HepG2 (cell line): ENCODE data around the gene LIN28B. TPM values are rescaled to one million over a fixed set of nuclear protein-coding genes. Genes with fewer than 3 reads are reported as not detected.
A peak's percentile ranks its signal among the peaks of the same experiment; 100 is the strongest.

Experiments
- ATAC-seq: fragments of 200-7000 bp; cut with Tn5 transposase; 3 replicates; pipeline ENCODE4 v1.9.1; 2020; ENCODE audit warnings: mild to moderate bottlenecking, moderate library complexity
- BruUV-seq: library from RNA; stranded (reverse); fragments of 400-500 nt; replicated peaks from 2 replicates; lab custom pipeline; 2021; lab: Mats Ljungman, UMichigan
- CTCF ChIA-PET: fragments of 300-600 bp; formaldehyde crosslinking; extraction: SDS; loops from one replicate; lab custom pipeline; 2021; ENCODE audit warnings: low total read pairs, inconsistent platforms, low intra/inter-chr PET ratio; lab: Yijun Ruan, JAX
- POLR2A ChIA-PET: fragments of 350-600 bp; sonication (Branson Sonifier 250); formaldehyde crosslinking; loops from one replicate; lab custom pipeline; 2020; ENCODE audit warnings: antibody characterized with exemption, inconsistent platforms; lab: Yijun Ruan, JAX
- DNase-seq: peaks from one replicate; pipeline ENCODE4 v3.0.0-alpha.2; 2015; ENCODE audit warnings: low spot score
- FAIRE-seq: peaks from 3 replicates; lab custom pipeline; 2011; peaks lifted over from hg19 to GRCh38; lab: Jason Lieb, UNC
- H2AFZ ChIP-seq: one replicate; pipeline ENCODE4 v1.6.1; 2011; ENCODE audit warnings: low read length, inconsistent platforms
- H3K27ac ChIP-seq: fragments of 300-600 bp; 3 replicates; pipeline ENCODE4 v1.8.0; 2011; ENCODE audit warnings: mixed run types, mild to moderate bottlenecking, mixed read lengths, low read length, inconsistent platforms; ENCODE audit not compliant: insufficient read depth; ENCODE audit errors: extremely low read length
- H3K27me3 ChIP-seq, 2 experiments: fragments of 200-600 bp in 1 of 2; 2 replicates in 1 of 2; 3 replicates in 1 of 2; pipeline versions ENCODE4 v1.6.0 to v1.8.0; 2011; ENCODE audit warnings: low read length in 2 of 2, mild to moderate bottlenecking in 2 of 2, moderate library complexity in 2 of 2, inconsistent platforms in 1 of 2; ENCODE audit not compliant: insufficient read depth in 2 of 2, control insufficient read depth in 1 of 2
- H3K36me3 ChIP-seq, 2 experiments: fragments of 200-600 bp in 1 of 2; replicated peaks in 1 of 2; 2 replicates in 1 of 2; 3 replicates in 1 of 2; pipeline versions ENCODE4 v1.5.1 to v1.8.0; 2011; ENCODE audit warnings: low read length in 2 of 2, inconsistent platforms in 1 of 2; ENCODE audit not compliant: insufficient read depth in 2 of 2, control insufficient read depth in 1 of 2
- H3K4me1 ChIP-seq: 2 replicates; pipeline ENCODE4 v1.5.1; 2012; ENCODE audit warnings: low read length, inconsistent platforms; ENCODE audit not compliant: insufficient read depth
- H3K4me2 ChIP-seq: 2 replicates; pipeline ENCODE4 v1.6.0; 2011; ENCODE audit warnings: low read depth, low read length, inconsistent platforms
- H3K4me3 ChIP-seq, 3 experiments: fragments of 200-600 bp in 1 of 3; sonication (generic), shearing (Covaris generic) in 1 of 3; replicated peaks in 1 of 3; 2 replicates each; pipeline ENCODE4 v1.5.1; 2011 to 2016; ENCODE audit warnings: low read length in 3 of 3, inconsistent platforms in 2 of 3, low read depth in 2 of 3, mild to moderate bottlenecking in 2 of 3, control low read depth in 1 of 3, mixed read lengths in 1 of 3; ENCODE audit not compliant: insufficient read depth in 1 of 3
- H3K79me2 ChIP-seq: one replicate; pipeline ENCODE4 v1.6.1; 2011; ENCODE audit warnings: low read length, inconsistent platforms; ENCODE audit not compliant: insufficient read depth
- H3K9ac ChIP-seq: 2 replicates; pipeline ENCODE4 v1.6.0; 2011; ENCODE audit warnings: mild to moderate bottlenecking, low read depth, low read length, inconsistent platforms; ENCODE audit not compliant: insufficient read depth
- H3K9me3 ChIP-seq: 2 replicates; pipeline ENCODE4 v1.5.1; 2012; ENCODE audit warnings: mild to moderate bottlenecking, low read length
- H4K20me1 ChIP-seq: 2 replicates; pipeline ENCODE4 v1.6.0; 2011; ENCODE audit warnings: inconsistent platforms, mild to moderate bottlenecking, low read length, moderate library complexity; ENCODE audit not compliant: insufficient read depth
- GTF3A ChIP-seq: sonication (generic); formaldehyde crosslinking; conservative IDR thresholded peaks from 2 replicates; pipeline ENCODE4 v1.4.0; 2020; ENCODE audit warnings: mild to moderate bottlenecking, missing genetic modification reagents
- NFE2L1 ChIP-seq: sonication (generic); formaldehyde crosslinking; IDR thresholded peaks from 2 replicates; pipeline ENCODE4 v1.4.0; 2020; ENCODE audit warnings: missing genetic modification reagents, mild to moderate bottlenecking, borderline replicate concordance
- RAD21 ChIP-seq: fragments of 450-650 bp; formaldehyde crosslinking; IDR thresholded peaks from 2 replicates; pipeline ENCODE4 v1.5.0; 2020; ENCODE audit warnings: mild to moderate bottlenecking
- SMC3 ChIP-seq: IDR thresholded peaks from 2 replicates; pipeline ENCODE4 v1.6.1; 2011; ENCODE audit warnings: low read length, improper control_type of control experiment
- STAG1 ChIP-seq: sonication (generic); formaldehyde crosslinking; IDR thresholded peaks from 2 replicates; pipeline ENCODE4 v1.4.0; 2020; ENCODE audit warnings: missing genetic modification reagents
- WGBS: methylation state at CpG from one replicate; pipeline ENCODE4 v1.1.6; 2017; ENCODE audit warnings: low lambda C conversion rate; 5-methylcytosine and 5-hydroxymethylcytosine counted together
- in situ Hi-C: cut with HindIII; loops from 2 replicates; pipeline ENCODE4 v1.10.0; 2017; ENCODE audit warnings: low pct_unique_long_range_greater_than_20kb; ENCODE audit not compliant: extremely low pct_ligation_motif_present
- intact Hi-C: fragments of 100-400 bp; cut with micrococcal nuclease; formaldehyde crosslinking; loops from one replicate; pipeline ENCODE4 v1.10.0; 2022; ENCODE audit not compliant: unreplicated experiment
- polyA plus RNA-seq, 8 experiments: library from polyadenylated mRNA; depleted of rRNA in 3 of 8; stranded (reverse) in 7 of 8; unstranded in 1 of 8; fragments of >200 nt; fragmentation: Illumina TruSeq in 4 of 8; extraction: Trizol in 4 of 8; gene quantifications; 2 replicates each; pipeline versions ENCODE4 v1.2.1 to v1.2.3, GENCODE V29; 2011 to 2016; ENCODE audit warnings: low read depth in 4 of 8, missing spikeins in 1 of 8, mixed read lengths in 1 of 8; ENCODE audit not compliant: insufficient read depth in 1 of 8
- total RNA-seq, 5 experiments: library from RNA; depleted of rRNA; stranded (reverse); fragments of >200 nt; fragmentation: Illumina TruSeq; extraction: Trizol; gene quantifications; 2 replicates each; pipeline ENCODE4 v1.2.3, GENCODE V29; 2016; ENCODE audit warnings: low read depth in 1 of 5
- TF ChIP-seq, protein P1 (sequence below): sonication (generic); formaldehyde crosslinking; IDR thresholded peaks from 2 replicates; pipeline ENCODE4 v1.5.0; 2020; ENCODE audit warnings: mild to moderate bottlenecking, missing genetic modification reagents, moderate library complexity
- TF ChIP-seq, protein P2 (sequence below): sonication (generic); formaldehyde crosslinking; IDR thresholded peaks from 2 replicates; pipeline ENCODE4 v1.9.0; 2021; ENCODE audit warnings: missing genetic modification reagents, borderline replicate concordance
- TF ChIP-seq, protein P3 (sequence below): sonication (generic); IDR thresholded peaks from 2 replicates; pipeline ENCODE4 v1.6.1; 2016; ENCODE audit warnings: low read depth, borderline replicate concordance

Gene LIN28B
- total and polyA plus RNA-seq, 2 of the 13 experiments (the other 11 are each of a cell fraction or from before 2014, with no cell fraction given), result 14.5 to 56.8 TPM

DNA sequence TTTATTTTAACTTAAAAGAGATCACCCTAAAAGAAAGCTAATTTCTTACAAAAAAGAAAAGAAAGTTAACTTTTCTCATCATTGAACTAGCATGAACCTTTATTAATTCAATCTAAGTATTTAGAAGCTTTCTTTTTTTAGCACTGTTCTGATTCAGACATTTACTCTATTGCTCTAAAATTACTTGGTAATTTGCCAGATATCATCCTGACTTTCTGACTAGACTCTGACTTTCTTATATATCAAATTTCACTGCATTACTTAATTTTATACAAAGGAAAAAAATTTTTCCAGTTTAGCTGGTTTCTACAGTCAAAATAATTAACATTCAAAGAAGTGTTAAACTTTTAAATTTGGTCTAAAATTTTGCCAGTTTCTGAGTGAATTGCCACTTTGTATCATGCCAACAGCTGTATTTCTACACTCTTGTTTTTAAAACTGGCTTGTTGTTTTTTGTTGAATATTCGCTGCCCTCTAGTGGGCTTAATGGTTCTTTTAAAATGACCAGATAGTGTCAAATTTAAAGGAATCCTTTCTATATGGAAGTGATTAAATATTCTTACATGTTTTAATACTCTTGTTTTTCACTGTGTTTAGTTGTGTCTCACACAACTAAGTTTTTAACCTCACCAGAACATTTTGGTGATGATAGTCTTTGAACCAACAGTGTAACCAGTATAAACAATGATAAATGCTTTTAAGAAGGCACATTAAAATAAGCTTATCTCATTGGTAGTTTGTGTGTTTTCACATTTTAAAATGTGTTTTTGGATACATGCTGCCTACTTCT is 120.9 kb downstream of the LIN28B start:
- Histone ChIP-seq H3K4me3 (no peak overlapping the region), H3K9ac (no peak overlapping the region), H3K4me1 (peaks cover 7% of the 10 kb centered on the region), H3K4me2 (no peak overlapping the region), H3K79me2 (peaks cover 3% of the 10 kb centered on the region), H3K27me3 (no peaks in the 10 kb centered on the region; a peak in 1 of 5 replicates), H3K9me3 (no peaks in the 10 kb centered on the region), H3K36me3 (peaks cover 2 to 15% of the 10 kb centered on the region in 2 experiments), H4K20me1 (no peaks in the 10 kb centered on the region), H3K27ac (no peak overlapping the region), H2AFZ (no peak overlapping the region)
- ChIA-PET POLR2A (interaction anchor here (1.3 kb wide), 1 partner anchor 120 kb away, joined by 3 read pairs; the partner anchor contains the start of gene LIN28B), CTCF (interaction anchor here (1.0 to 2.3 kb wide), 4 partner anchors 10 to 395 kb away, joined by 3 to 33 read pairs (median 4); no protein-coding TSS in a partner anchor)
- intact Hi-C loops, result loop anchor here (1.0 to 5.0 kb wide), 5 partner anchors 81 to 395 kb away; no protein-coding TSS in a partner anchor
- in situ Hi-C loops, result loop anchor here (5.0 kb wide), 1 partner anchor 135 kb away; no protein-coding TSS in a partner anchor
- FAIRE-seq, result peak; percentile 71
- TF ChIP-seq STAG1 (peak; percentile 83), NFE2L1 (CRISPR knock-in tag) (no peak), SMC3 (peak; percentile 71), GTF3A (no peak), RAD21 (CRISPR knock-in tag) (peak; percentile 24; the same call in 1 of the 2 replicates)
- TF ChIP-seq, protein P1, sequence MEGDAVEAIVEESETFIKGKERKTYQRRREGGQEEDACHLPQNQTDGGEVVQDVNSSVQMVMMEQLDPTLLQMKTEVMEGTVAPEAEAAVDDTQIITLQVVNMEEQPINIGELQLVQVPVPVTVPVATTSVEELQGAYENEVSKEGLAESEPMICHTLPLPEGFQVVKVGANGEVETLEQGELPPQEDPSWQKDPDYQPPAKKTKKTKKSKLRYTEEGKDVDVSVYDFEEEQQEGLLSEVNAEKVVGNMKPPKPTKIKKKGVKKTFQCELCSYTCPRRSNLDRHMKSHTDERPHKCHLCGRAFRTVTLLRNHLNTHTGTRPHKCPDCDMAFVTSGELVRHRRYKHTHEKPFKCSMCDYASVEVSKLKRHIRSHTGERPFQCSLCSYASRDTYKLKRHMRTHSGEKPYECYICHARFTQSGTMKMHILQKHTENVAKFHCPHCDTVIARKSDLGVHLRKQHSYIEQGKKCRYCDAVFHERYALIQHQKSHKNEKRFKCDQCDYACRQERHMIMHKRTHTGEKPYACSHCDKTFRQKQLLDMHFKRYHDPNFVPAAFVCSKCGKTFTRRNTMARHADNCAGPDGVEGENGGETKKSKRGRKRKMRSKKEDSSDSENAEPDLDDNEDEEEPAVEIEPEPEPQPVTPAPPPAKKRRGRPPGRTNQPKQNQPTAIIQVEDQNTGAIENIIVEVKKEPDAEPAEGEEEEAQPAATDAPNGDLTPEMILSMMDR, result peak; percentile 60
- TF ChIP-seq, protein P2, sequence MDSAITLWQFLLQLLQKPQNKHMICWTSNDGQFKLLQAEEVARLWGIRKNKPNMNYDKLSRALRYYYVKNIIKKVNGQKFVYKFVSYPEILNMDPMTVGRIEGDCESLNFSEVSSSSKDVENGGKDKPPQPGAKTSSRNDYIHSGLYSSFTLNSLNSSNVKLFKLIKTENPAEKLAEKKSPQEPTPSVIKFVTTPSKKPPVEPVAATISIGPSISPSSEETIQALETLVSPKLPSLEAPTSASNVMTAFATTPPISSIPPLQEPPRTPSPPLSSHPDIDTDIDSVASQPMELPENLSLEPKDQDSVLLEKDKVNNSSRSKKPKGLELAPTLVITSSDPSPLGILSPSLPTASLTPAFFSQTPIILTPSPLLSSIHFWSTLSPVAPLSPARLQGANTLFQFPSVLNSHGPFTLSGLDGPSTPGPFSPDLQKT, result no peak
- TF ChIP-seq, protein P3, sequence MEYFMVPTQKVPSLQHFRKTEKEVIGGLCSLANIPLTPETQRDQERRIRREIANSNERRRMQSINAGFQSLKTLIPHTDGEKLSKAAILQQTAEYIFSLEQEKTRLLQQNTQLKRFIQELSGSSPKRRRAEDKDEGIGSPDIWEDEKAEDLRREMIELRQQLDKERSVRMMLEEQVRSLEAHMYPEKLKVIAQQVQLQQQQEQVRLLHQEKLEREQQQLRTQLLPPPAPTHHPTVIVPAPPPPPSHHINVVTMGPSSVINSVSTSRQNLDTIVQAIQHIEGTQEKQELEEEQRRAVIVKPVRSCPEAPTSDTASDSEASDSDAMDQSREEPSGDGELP, result 0 out of 2 replicates have a peak, but pooled peaks have one; percentile 16
- peak; percentile 51 for DNase-seq
- no TSS peak for BruUV-seq
- 3% methylated on average over 1 of the region's 1 CpG for WGBS
- ATAC-seq, result peak; percentile 56
